ENCODE data around the gene RAD51C.
A peak's percentile ranks its signal among the peaks of the same experiment; 100 is the strongest.
"Not testable (repeated sequence)": the region's sequence is repeated elsewhere in the genome, so short reads cannot be mapped to it uniquely, and the experiment has no call there.

Gene RAD51C

GRCh38 chr17:58749627-58750026 is 57.2 kb downstream of the RAD51C start:
- not testable (repeated sequence) for DNase-seq

DNA sequence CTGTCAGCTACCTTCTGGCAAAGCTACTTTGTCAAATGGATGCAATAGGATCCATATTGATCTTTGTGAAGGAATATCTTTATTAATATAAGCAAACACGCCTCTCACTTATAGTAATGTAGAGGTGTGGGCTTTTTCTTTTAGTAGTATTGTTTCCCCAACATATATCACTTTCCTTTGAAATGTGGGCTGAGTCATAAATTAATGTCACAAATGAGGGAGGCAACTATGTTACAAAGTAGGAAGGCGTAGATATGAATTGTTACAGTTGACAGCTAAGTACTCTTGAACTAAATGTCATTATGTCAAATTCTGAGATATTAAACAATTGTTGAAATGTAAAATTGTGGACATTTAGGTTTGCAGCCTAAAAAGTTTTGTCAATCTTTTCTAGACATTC is 60.6 kb downstream of the RAD51C start:
- no peak overlapping the region for H2AK5ac ChIP-seq (ENCODE audit: low read length, severe bottlenecking)
- H3K4me2 ChIP-seq (ENCODE audit: low read length, poor library complexity, severe bottlenecking): no peak overlapping the region
- no peak overlapping the region for H2BK5ac ChIP-seq (ENCODE audit: low read depth, low read length, poor library complexity, severe bottlenecking)
- no peak overlapping the region for H3K4ac ChIP-seq (ENCODE audit: low read depth in 1 of 2, low read length in 2 of 2)
- no peak overlapping the region for H4K8ac ChIP-seq (ENCODE audit: low read length)
- H3K36me3 ChIP-seq (ENCODE audit: control insufficient read depth in 1 of 2, insufficient read depth in 2 of 2, low read depth in 1 of 2, low read length in 2 of 2): no peaks in the 10 kb centered on the region
- no peak for DNase-seq
- H3K9ac ChIP-seq (ENCODE audit: low read length): no peak overlapping the region
- H3K27ac ChIP-seq (ENCODE audit: low read length, poor library complexity, severe bottlenecking): no peak overlapping the region
- H3K23ac ChIP-seq (ENCODE audit: low read length in 2 of 2): no peak overlapping the region
- no peak overlapping the region for H3K18ac ChIP-seq (ENCODE audit: low read depth in 1 of 2, low read length in 2 of 2)
- H2BK15ac ChIP-seq (ENCODE audit: low read depth, poor library complexity, severe bottlenecking): no peak overlapping the region
- 71% methylated on average over 1 of the region's 2 CpGs for WGBS
- H3K4me1 ChIP-seq (ENCODE audit: control insufficient read depth, insufficient read depth, low read depth, low read length): peaks cover 14% of the 10 kb centered on the region
- H4K91ac ChIP-seq (ENCODE audit: low read length): no peak overlapping the region
- no peak overlapping the region for H2BK120ac ChIP-seq (ENCODE audit: low read depth, low read length)
- no peak overlapping the region for H2BK12ac ChIP-seq (ENCODE audit: low read length in 2 of 2)
- peaks cover 10 to 37% of the 10 kb centered on the region in 2 experiments for H3K27me3 ChIP-seq (ENCODE audit: control insufficient read depth in 1 of 2, insufficient read depth in 1 of 2, low read length in 2 of 2)
- H3K14ac ChIP-seq (ENCODE audit: low read length in 2 of 2): no peak overlapping the region
- no peaks in the 10 kb centered on the region for H3K79me1 ChIP-seq (replicated peaks; ENCODE audit: low read length, poor library complexity, severe bottlenecking)
- H3K4me3 ChIP-seq (ENCODE audit: insufficient read depth in 1 of 2, low read depth in 1 of 2, low read length in 2 of 2): no peak overlapping the region
- H2AFZ ChIP-seq (ENCODE audit: low read depth, low read length): no peak overlapping the region
- H3K9me3 ChIP-seq (ENCODE audit: control insufficient read depth, low read length): no peaks in the 10 kb centered on the region

More at GRCh38 chr17:58749627-58750026, 57.2 kb downstream of the RAD51C start:
- H3K9ac ChIP-seq (ENCODE audit: low read length); H2AK5ac ChIP-seq (ENCODE audit: low read length, severe bottlenecking); H2BK120ac ChIP-seq (ENCODE audit: low read depth, low read length); H3K27me3 ChIP-seq (ENCODE audit: control insufficient read depth in 1 of 2, insufficient read depth in 1 of 2, low read length in 2 of 2); H3K79me1 ChIP-seq (replicated peaks; ENCODE audit: low read length, poor library complexity, severe bottlenecking); H3K4ac ChIP-seq (ENCODE audit: low read depth in 1 of 2, low read length in 2 of 2); H3K4me3 ChIP-seq (ENCODE audit: insufficient read depth in 1 of 2, low read depth in 1 of 2, low read length in 2 of 2); H2BK12ac ChIP-seq (ENCODE audit: low read length in 2 of 2); H3K9me3 ChIP-seq (ENCODE audit: control insufficient read depth, low read length); H4K8ac ChIP-seq (ENCODE audit: low read length); H2BK15ac ChIP-seq (ENCODE audit: low read depth, poor library complexity, severe bottlenecking); H3K27ac ChIP-seq (ENCODE audit: low read length, poor library complexity, severe bottlenecking); H3K4me2 ChIP-seq (ENCODE audit: low read length, poor library complexity, severe bottlenecking); H2BK5ac ChIP-seq (ENCODE audit: low read depth, low read length, poor library complexity, severe bottlenecking); H4K91ac ChIP-seq (ENCODE audit: low read length); H3K18ac ChIP-seq (ENCODE audit: low read depth in 1 of 2, low read length in 2 of 2); H2AFZ ChIP-seq (ENCODE audit: low read depth, low read length); H3K36me3 ChIP-seq (ENCODE audit: control insufficient read depth in 1 of 2, insufficient read depth in 2 of 2, low read depth in 1 of 2, low read length in 2 of 2); H3K4me1 ChIP-seq (ENCODE audit: control insufficient read depth, insufficient read depth, low read depth, low read length); H3K23ac ChIP-seq (ENCODE audit: low read length in 2 of 2); H3K14ac ChIP-seq (ENCODE audit: low read length in 2 of 2): not testable (repeated sequence)

GRCh38 chr17:58755269-58755576 is 62.8 kb downstream of the RAD51C start:
- no peak overlapping the region for H3K23ac ChIP-seq (ENCODE audit: low read length in 2 of 2)
- peak overlapping the region in 1 of 2 experiments; percentile 76 for H3K4me3 ChIP-seq (ENCODE audit: insufficient read depth in 1 of 2, low read depth in 1 of 2, low read length in 2 of 2)
- no peak overlapping the region for H3K18ac ChIP-seq (ENCODE audit: low read depth in 1 of 2, low read length in 2 of 2)
- H3K4me2 ChIP-seq (ENCODE audit: low read length, poor library complexity, severe bottlenecking): peak overlapping the region; percentile 98
- no peak overlapping the region for H4K8ac ChIP-seq (ENCODE audit: low read length)
- DNase-seq: no peak
- no peak overlapping the region for H3K9ac ChIP-seq (ENCODE audit: low read length)
- H4K91ac ChIP-seq (ENCODE audit: low read length): no peak overlapping the region
- H2BK5ac ChIP-seq (ENCODE audit: low read depth, low read length, poor library complexity, severe bottlenecking): no peak overlapping the region
- no peaks in the 10 kb centered on the region for H3K9me3 ChIP-seq (ENCODE audit: control insufficient read depth, low read length)
- no peak overlapping the region for H2BK15ac ChIP-seq (ENCODE audit: low read depth, poor library complexity, severe bottlenecking)
- H2AFZ ChIP-seq (ENCODE audit: low read depth, low read length): no peak overlapping the region
- no peak overlapping the region for H3K14ac ChIP-seq (ENCODE audit: low read length in 2 of 2)
- H3K4me1 ChIP-seq (ENCODE audit: control insufficient read depth, insufficient read depth, low read depth, low read length): peaks cover 14% of the 10 kb centered on the region
- H3K27ac ChIP-seq (ENCODE audit: low read length, poor library complexity, severe bottlenecking): no peak overlapping the region
- no peaks in the 10 kb centered on the region for H3K79me1 ChIP-seq (replicated peaks; ENCODE audit: low read length, poor library complexity, severe bottlenecking)
- no peaks in the 10 kb centered on the region for H3K36me3 ChIP-seq (ENCODE audit: control insufficient read depth in 1 of 2, insufficient read depth in 2 of 2, low read depth in 1 of 2, low read length in 2 of 2)
- no peak overlapping the region for H2AK5ac ChIP-seq (ENCODE audit: low read length, severe bottlenecking)
- H2BK120ac ChIP-seq (ENCODE audit: low read depth, low read length): no peak overlapping the region
- no peak overlapping the region for H3K4ac ChIP-seq (ENCODE audit: low read depth in 1 of 2, low read length in 2 of 2)
- peaks cover 19 to 57% of the 10 kb centered on the region in 2 experiments for H3K27me3 ChIP-seq (ENCODE audit: control insufficient read depth in 1 of 2, insufficient read depth in 1 of 2, low read length in 2 of 2)
- H2BK12ac ChIP-seq (ENCODE audit: low read length in 2 of 2): no peak overlapping the region
- 27% methylated on average over 2 of the region's 2 CpGs for WGBS

- no peak within 1 kb of the TSS for H3K4ac ChIP-seq (ENCODE audit: low read depth in 1 of 2, low read length in 2 of 2)
- WGBS: 1% methylated on average over 58 of the region's 71 CpGs
- peak within 1 kb of the TSS; percentile 58 to 76 for H3K4me3 ChIP-seq (ENCODE audit: insufficient read depth in 1 of 2, low read depth in 1 of 2, low read length in 2 of 2)
- H3K4me2 ChIP-seq (ENCODE audit: low read length, poor library complexity, severe bottlenecking): peak within 1 kb of the TSS; percentile 98
- peaks cover 24 to 62% of the 10 kb centered on the region in 2 experiments for H3K27me3 ChIP-seq (ENCODE audit: control insufficient read depth in 1 of 2, insufficient read depth in 1 of 2, low read length in 2 of 2)
- no peak within 1 kb of the TSS for H2AFZ ChIP-seq (ENCODE audit: low read depth, low read length)
- H2BK120ac ChIP-seq (ENCODE audit: low read depth, low read length): no peak within 1 kb of the TSS
- peak within 1 kb of the TSS in 1 of 2 experiments; percentile 96 for H3K23ac ChIP-seq (ENCODE audit: low read length in 2 of 2)
- no peak within 1 kb of the TSS for H2AK5ac ChIP-seq (ENCODE audit: low read length, severe bottlenecking)
- no peak within 1 kb of the TSS for H2BK12ac ChIP-seq (ENCODE audit: low read length in 2 of 2)
- no peaks in the 10 kb centered on the region for H3K9me3 ChIP-seq (ENCODE audit: control insufficient read depth, low read length)
- no peak within 1 kb of the TSS for H4K8ac ChIP-seq (ENCODE audit: low read length)
- no peaks in the 10 kb centered on the region for H3K36me3 ChIP-seq (ENCODE audit: control insufficient read depth in 1 of 2, insufficient read depth in 2 of 2, low read depth in 1 of 2, low read length in 2 of 2)
- peak within 1 kb of the TSS; percentile 33 for H2BK15ac ChIP-seq (ENCODE audit: low read depth, poor library complexity, severe bottlenecking)
- no peak within 1 kb of the TSS for H3K18ac ChIP-seq (ENCODE audit: low read depth in 1 of 2, low read length in 2 of 2)
- H3K27ac ChIP-seq (ENCODE audit: low read length, poor library complexity, severe bottlenecking): no peak within 1 kb of the TSS
- DNase-seq: peak; percentile 39
- H3K79me1 ChIP-seq (replicated peaks; ENCODE audit: low read length, poor library complexity, severe bottlenecking): no peaks in the 10 kb centered on the region
- H3K14ac ChIP-seq (ENCODE audit: low read length in 2 of 2): no peak within 1 kb of the TSS
- no peak within 1 kb of the TSS for H4K91ac ChIP-seq (ENCODE audit: low read length)
- H3K9ac ChIP-seq (ENCODE audit: low read length): peak within 1 kb of the TSS; percentile 22
- peaks cover 14% of the 10 kb centered on the region for H3K4me1 ChIP-seq (ENCODE audit: control insufficient read depth, insufficient read depth, low read depth, low read length)
- no peak within 1 kb of the TSS for H2BK5ac ChIP-seq (ENCODE audit: low read depth, low read length, poor library complexity, severe bottlenecking)
These were observed 63.3 kb downstream of the RAD51C start, which contains the start of gene PPM1E for GRCh38 chr17:58755577-58756245. Gene PPM1E (plus strand): TSS chr17:58755854.
